ENCODE data around the gene PKIG. TPM values are rescaled to one million over a fixed set of nuclear protein-coding genes. Genes with fewer than 3 reads are reported as not detected.

PKIG gene
- total RNA-seq, 2 donors from 2014 or later: 43.6 to 64.9 TPM

GRCh38 chr20:44624743-44625271, 42.4 kb downstream of the PKIG start:
- Histone ChIP-seq H3K4me1 (no peaks in the 10 kb centered on the region), H3K9me3 (no peaks in the 10 kb centered on the region), H3K27ac (no peak overlapping the region), H3K36me3 (replicated peaks in 1 of 2; ENCODE audit: insufficient read depth in 1 of 2, low read depth in 2 of 2) (no peaks in the 10 kb centered on the region), H3K27me3 (no peaks in the 10 kb centered on the region), H3K4me3 (no peak overlapping the region)
- no peak for TF ChIP-seq CTCF (IDR thresholded peaks at IDR 0.05)
- TF ChIP-seq POLR2A (IDR thresholded peaks at IDR 0.05): no peak
- WGBS, 2 donors: 86 to 95% methylated on average over 6 of the region's 6 CpGs
- DNase-seq: no peak
- intact Hi-C loops (cut with DNase I): no loop called here
- no peak for ATAC-seq

- 91 to 97% methylated on average over 6 to 8 of the region's 8 CpGs for WGBS, 2 donors
- no peaks in the 10 kb centered on the region for H3K9me3 ChIP-seq
- H3K27me3 ChIP-seq: no peaks in the 10 kb centered on the region
- no peaks in the 10 kb centered on the region for H3K4me1 ChIP-seq
- no peak overlapping the region for H3K27ac ChIP-seq
- no peak overlapping the region for H3K4me3 ChIP-seq
- no peaks in the 10 kb centered on the region for H3K36me3 ChIP-seq (replicated peaks in 1 of 2; ENCODE audit: insufficient read depth in 1 of 2, low read depth in 2 of 2)
- intact Hi-C loops (cut with DNase I): no loop called here
- no peak for TF ChIP-seq CTCF (IDR thresholded peaks at IDR 0.05)
- TF ChIP-seq POLR2A (IDR thresholded peaks at IDR 0.05): no peak
- ATAC-seq: no peak
- no peak for DNase-seq
These were observed 43.0 kb downstream of the PKIG start for GRCh38 chr20:44625361-44625760.

GRCh38 chr20:44626278-44626677, 43.9 kb downstream of the PKIG start:
- 84 to 97% methylated on average over 6 to 7 of the region's 7 CpGs for WGBS, 2 donors
- H3K27ac ChIP-seq: no peak overlapping the region
- no peaks in the 10 kb centered on the region for H3K36me3 ChIP-seq (replicated peaks in 1 of 2; ENCODE audit: insufficient read depth in 1 of 2, low read depth in 2 of 2)
- H3K9me3 ChIP-seq: no peaks in the 10 kb centered on the region
- H3K4me3 ChIP-seq: no peak overlapping the region
- H3K4me1 ChIP-seq: no peaks in the 10 kb centered on the region
- no peak for ATAC-seq
- intact Hi-C loops (cut with DNase I): no loop called here
- H3K27me3 ChIP-seq: no peaks in the 10 kb centered on the region
- TF ChIP-seq POLR2A (IDR thresholded peaks at IDR 0.05) (no peak), CTCF (IDR thresholded peaks at IDR 0.05) (no peak)
- DNase-seq: no peak

GRCh38 chr20:44627364-44628010, 45.1 kb downstream of the PKIG start:
- H3K27ac ChIP-seq: no peak overlapping the region
- no peaks in the 10 kb centered on the region for H3K4me1 ChIP-seq
- no peaks in the 10 kb centered on the region for H3K36me3 ChIP-seq (replicated peaks in 1 of 2; ENCODE audit: insufficient read depth in 1 of 2, low read depth in 2 of 2)
- H3K27me3 ChIP-seq: no peaks in the 10 kb centered on the region
- TF ChIP-seq CTCF (IDR thresholded peaks at IDR 0.05) (no peak), POLR2A (IDR thresholded peaks at IDR 0.05) (no peak)
- intact Hi-C loops (cut with DNase I): no loop called here
- no peaks in the 10 kb centered on the region for H3K9me3 ChIP-seq
- ATAC-seq (no peak), DNase-seq (no peak)
- no peak overlapping the region for H3K4me3 ChIP-seq
- 87 to 88% methylated on average over 13 of the region's 13 CpGs for WGBS, 2 donors

GRCh38 chr20:44629017-44629385, 46.6 kb downstream of the PKIG start:
- WGBS, 2 donors: 93% methylated on average over 6 to 9 of the region's 9 CpGs
- Histone ChIP-seq H3K4me1 (peaks cover 7% of the 10 kb centered on the region), H3K4me3 (no peak overlapping the region), H3K27me3 (no peaks in the 10 kb centered on the region), H3K27ac (no peak overlapping the region), H3K36me3 (replicated peaks in 1 of 2; ENCODE audit: insufficient read depth in 1 of 2, low read depth in 2 of 2) (no peaks in the 10 kb centered on the region), H3K9me3 (no peaks in the 10 kb centered on the region)
- intact Hi-C loops (cut with DNase I): no loop called here
- no peak for TF ChIP-seq POLR2A (IDR thresholded peaks at IDR 0.05)
- TF ChIP-seq CTCF (IDR thresholded peaks at IDR 0.05): no peak
- no peak for DNase-seq
- ATAC-seq: no peak

Data from body of pancreas (tissue), 4 donors.